ENCODE measurements around the gene RPS24.

RPS24 gene

DNA sequence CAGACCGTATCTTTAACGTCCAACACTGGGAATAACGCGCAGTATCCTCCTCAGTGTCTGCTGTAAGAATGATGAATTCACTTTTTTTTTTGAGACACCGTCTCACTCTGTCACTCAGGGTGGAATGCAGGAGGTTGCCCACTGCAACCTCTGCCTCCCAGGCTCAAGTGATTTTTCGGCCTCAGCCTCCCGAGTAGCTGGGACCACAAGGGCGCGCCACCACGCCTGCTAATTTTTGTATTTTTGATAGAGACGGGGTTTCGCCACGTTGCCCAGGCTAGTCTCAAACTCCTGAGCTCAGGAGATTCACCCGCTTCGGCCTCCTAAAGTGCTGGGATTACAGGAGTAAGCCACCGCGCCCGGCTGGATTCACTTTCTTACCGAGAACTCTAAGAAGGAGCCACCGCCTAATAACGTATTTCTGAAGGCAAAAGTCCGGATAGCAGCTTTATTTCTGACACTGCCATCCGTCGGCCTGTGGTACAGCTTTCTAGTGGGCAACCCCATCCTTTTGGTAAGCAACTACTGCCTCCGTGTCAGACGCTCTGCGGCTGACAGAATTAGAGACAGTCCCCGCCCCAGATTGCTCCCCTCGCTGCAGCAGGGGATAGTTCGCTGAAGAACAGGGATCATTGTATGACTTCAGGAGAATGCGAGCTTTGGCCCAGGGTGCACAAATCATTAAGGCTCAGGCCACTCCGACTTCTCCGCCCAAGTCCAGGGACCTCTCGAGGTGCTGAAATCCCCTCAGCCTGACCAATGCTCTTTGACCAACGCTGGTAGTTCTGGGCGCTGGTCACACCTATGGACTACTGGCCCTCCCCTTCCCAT is 5.0 kb upstream of the RPS24 start:
- DNase-seq: no peak

DNA sequence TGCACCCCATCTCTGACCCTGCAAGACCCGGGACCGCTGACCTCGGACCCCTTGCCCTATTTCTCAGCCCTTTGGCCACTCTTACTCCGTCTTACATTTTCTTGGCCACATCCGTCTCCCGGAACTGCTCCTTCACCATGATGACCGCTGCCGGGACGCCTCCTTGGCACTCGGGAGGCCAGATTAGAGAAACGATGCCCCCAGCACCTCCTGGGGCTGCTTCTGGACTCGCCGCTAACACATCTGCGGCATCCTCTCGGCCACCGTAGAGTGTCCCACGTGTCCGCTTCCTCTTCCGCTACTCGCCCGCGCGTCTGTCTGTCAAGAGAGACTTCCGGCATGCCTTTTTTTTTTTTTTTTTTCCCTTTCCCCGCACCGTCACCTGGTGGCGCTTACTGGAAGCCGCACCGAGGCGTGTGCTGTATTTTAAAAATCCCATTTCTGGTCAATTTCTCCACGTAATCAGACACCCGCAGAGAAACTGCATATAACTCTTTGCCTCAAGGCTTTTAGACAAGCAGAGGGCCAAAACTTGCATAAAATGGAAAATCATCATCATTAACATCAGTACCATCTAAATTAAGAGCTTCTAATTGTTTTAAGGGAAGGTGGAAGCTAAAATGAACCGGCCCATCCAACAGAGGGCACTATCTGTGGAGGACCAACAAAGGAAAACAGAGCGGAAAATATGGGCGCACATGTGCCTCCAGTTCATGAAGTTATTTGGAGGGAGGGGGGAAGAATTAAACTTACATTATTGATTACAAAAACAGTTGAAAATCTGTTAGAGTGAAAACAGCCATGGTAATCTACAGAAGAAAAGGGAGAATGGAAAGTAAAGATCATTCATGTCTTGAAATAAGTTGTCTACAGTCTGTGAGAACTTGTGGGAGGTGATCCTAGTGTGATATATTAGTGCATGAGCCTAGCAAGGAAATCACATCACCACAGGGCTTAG is 4.1 kb upstream of the RPS24 start, which contains the start of gene POLR3A:
TSS of gene POLR3A (minus strand) at position 247 of the 958 bp plus-strand sequence. CDS start at position 139, 108 bp downstream.
- DNase-seq: peak; percentile 59

DNA sequence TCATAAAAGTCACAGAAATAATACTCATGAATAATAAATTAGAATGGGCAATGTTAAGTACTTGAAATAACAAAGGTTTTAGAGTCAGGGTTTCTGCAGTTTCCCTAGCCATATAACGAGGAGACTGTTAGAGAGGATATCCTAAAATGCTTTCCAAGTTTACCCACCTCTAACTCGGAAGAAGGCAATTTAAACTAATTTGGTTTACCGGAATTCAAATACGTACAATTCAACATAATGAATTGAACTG is 351 bp upstream of the RPS24 start:
- no peak for DNase-seq

DNA sequence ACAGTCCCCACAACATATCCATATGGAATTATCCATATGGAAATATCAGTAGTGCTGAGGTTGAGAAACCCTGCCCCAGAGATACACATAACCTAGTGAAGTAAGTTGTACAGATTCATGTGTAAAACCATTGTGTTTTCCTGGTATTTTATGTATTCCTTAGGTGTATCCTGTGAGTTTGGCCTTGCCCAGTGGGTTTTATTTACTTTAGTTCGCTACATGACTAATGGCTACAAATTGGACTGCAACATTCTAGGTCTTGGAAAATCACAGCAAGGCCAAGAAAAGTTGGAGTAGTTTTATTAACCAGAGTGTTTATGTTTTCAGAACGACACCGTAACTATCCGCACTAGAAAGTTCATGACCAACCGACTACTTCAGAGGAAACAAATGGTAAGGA is 1.4 kb downstream of the RPS24 start:
- DNase-seq: no peak

DNA sequence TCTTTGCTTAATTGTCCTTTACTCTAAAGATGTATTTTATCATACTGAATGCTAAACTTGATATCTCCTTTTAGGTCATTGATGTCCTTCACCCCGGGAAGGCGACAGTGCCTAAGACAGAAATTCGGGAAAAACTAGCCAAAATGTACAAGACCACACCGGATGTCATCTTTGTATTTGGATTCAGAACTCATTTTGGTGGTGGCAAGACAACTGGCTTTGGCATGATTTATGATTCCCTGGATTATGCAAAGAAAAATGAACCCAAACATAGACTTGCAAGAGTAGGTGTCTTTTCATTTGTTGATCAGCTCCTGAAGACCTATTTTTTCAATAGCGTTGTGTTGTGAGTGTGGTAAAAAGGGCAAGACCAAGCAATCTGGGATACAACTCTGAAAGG is 1.8 kb downstream of the RPS24 start:
- no peak for DNase-seq

DNA sequence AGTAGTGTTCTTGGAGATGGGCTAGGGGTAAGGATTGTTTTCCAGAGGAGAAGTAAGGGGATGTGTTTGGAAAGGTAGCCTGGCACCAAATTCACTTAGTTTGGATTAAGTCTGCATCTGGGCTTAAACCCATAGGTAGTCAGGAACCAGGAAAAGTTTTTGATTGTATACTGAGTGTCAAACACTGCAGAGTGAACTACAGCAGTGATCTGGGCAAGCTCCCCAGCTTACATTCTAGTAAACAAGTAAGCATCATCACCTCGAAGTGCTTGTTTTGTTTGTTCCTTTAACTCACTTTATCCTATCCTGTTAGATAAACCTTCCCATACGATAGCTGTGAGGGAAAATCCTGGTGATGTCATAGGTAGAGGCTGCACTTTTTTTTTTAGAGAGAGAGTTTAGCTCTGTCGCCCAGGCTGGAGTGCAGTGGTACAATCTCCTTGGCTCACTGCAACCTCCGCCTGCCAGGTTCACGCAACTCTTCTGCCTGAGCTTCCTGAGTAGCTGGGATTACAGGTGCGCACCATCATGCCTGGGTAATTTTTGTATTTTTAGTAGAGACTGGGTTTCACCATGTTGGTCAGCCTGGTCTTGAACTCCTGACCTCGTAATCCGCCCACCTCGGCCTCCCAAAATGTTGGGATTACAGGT is 2.4 kb downstream of the RPS24 start:
- DNase-seq: no peak

DNA sequence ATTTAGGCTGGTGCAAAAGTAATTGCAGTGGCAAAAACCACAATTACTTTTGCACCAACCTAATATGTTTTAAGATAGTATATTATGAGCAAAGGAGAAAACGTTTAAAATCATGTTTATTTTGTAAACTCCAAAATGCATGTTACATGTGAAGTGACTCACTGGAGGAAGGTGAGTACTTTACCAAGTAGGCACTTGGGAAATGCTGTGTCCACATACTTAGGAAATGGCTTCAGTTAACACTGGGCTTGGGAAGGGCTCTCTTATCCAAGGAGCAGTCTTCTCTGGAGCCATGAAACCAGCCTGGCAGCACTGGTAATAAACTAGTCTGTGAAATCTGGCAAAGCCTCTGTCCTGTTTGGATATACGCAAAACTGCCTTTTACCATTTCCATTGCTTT is 4.4 kb downstream of the RPS24 start:
- no peak for DNase-seq

DNA sequence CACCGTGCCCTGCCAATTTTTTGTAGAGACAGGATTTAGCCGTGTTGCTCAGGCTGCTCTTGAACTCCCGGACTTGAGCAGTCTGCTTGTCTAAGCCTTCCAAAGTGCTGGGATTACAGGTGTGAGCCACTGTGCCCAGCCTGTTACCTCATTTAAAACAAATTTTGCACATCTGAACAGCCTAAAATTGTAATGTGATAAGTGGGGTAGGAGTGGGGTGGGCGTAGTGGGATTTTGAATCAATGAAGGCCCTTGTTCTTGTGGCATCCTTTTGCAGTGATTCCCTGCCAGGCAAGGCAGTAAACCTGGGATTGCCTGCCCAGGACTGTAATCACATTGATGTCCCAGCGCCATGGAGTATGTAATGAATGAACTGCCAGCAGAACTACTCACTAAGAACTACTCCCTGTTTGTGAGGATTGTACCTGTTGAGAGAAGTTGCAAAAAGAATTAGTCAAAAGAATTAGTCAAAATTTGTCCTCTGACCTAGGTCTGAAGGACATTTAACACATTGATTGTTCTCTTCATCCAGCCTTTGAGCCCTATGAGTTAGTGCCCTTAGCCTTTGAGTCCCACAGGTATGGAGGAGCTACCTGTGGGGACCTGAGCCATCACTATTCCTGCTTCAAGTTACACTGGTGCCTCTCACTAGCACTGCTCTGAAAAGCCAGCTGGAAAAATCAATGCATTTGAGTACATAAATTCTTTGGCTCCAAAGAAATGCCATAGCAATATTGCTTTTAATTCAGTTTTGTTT is 5.3 kb downstream of the RPS24 start:
- no peak for DNase-seq

DNA sequence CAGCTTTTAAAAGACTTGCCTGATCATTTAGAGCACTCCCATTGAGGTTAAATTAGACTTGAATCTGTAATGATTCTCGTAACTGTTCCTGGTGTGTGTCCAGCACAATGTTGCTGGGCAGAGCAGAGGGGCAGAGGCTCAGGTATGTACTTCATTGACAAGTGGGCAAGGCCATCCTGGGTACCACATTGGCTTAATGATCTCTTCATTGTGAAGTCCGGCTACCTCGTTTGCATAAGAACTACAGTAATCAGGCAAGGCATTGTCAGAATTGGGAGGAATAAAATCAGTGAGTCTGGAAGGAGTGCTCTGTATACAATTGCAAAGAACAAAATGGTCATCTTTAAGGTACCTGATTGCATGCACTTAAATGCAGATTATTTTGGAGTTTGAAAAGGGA is 6.1 kb downstream of the RPS24 start:
- no peak for DNase-seq

DNA sequence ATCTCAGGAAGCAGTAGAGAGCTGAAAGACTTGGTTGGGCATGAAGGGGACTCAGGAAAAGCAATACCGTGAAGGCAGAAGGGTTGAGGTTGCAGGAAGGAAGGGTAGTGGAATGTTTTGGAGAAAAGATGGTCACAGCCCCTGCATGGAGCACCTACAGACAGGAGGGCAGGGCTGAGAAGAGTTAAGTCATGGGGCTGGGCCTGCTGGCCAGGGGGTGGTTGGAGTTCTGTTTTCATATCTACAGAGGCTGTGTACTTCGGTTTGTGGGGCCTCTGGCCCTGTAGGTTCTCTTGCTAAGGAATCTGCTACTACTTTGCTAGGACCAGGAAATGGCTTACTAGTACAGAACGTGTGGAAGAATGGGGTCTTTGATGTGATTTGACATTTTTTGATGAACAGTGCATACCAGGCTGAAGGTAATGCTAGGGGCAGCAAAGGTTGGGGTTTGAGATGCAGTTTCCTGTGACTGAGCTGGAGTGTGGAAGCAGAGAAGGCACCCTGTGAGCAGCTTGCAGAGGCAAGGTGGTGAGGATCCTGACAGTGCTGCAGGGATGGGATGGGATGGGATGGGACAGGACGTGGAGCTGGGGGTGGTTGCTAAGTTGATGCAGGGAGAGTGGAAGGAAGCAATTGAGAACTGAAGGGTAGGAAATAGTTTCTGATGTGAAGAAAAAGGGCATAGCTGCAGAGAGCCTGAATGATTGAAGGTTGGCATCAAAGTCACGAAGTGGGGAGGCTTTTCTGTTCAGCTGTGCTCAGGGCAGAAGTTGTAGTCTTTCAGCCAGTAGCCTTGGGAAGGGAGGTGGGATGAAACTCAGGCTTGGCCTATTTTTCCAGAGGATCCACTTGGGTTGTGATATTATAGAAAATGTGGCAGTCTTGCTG is 7.8 kb downstream of the RPS24 start:
- DNase-seq: no peak

DNA sequence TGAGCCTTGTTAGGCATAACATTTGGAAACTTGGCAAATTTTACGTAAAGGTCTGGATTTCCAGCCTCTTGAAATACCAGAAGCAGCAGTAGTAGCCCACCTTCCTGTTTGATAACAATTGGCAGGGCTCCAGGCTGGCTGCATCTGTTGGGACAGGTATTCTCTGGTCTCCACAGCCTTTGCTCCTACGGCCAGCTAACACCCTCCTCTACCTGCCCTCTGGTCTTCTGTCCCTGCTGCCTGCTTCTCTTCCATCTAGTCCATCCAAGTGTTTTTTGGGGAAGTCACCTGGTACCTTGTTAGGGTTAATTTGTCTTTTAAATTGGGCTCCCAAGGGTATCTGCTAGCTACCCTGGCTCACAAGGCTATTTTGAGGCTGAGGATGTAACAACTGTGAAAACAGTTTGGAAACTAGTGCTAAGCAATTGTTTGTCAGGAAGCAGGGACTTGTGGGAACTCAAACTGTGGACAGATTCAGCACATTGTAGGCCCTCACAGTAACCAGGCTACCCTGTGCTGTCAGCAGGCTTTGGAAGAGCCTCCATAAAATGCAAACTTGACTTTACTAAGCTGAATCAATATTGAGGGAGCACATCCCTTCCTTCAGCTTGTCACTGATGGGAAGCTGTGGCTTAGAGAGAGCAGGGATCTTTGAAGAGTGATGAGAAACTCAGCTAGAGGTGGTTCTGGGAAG is 8.5 kb downstream of the RPS24 start:
- no peak for DNase-seq

DNA sequence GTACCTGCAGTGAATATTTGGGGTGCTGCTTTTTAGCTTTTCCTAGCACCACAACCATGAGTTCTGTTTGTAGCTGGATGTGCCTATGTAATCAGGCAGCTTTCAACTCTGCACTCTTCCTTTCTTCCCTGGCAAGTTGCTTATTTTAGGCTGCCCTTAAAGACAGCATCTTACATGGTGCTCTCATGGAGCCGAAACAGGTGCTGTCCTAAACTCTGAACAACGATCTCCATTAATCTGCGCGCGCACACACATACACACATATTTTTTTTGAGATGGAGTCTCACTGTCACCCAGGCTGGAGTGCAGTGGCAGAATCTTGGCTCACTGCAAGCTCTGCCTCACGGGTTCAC is 9.1 kb downstream of the RPS24 start:
- DNase-seq: no peak

DNA sequence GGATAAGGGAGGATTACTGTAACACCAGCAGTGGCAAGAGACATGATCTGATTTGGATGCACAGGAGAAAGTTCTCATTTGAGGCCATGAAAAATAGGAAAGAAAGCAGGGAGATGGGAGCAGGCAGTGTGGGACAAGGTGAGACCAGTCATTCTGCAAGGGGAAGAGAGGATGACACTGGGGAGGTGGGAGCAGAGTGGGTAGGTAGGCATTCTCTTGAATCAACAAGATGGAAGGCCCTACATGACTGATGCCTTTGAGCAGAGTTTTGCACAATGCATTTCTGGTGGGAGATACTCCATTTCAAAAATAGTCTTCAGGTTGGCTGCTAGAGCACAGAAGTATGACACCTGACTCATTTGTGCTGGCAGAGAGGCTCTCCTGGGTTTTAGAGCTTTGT is 10.5 kb downstream of the RPS24 start:
- DNase-seq: no peak

DNA sequence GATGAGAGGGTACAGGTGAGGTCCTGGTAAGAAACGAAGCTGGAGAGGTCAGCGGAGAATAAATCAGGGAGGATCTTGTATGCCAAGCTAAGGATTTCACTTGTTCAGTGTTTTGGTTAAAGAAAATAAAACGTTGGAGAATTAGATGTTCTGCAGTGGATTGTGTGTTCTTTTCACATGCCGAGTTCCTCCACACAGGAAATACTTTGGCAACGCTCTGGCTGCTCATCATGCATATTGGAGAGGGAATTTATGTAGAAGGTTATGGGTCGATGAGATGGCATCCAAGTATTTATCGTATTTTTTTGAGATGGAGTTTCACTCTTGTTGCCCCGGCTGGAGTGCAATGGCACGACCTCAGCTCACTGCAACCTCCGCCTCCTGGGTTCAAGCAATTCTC is 11.0 kb downstream of the RPS24 start:
- no peak for DNase-seq

DNA sequence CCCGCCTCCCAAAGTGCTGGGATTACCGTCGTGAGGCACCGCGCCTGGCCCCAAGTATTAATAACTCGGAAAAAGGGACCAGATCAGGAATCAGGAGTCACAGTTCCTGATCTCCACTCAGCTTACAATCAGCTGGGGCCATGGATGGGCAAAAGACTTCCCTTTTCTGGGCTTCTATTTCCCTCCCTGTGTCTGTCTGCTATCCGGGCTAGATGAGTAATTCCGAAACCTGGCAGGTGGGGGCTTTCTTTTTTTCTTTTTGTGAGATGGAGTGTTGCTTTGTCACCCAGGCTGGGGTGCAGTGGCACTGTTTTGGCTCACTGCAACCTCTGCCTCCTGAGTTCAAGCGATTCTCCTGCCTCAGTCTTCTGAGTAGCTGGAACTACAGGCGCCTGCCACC is 11.6 kb downstream of the RPS24 start:
- no peak for DNase-seq

DNA sequence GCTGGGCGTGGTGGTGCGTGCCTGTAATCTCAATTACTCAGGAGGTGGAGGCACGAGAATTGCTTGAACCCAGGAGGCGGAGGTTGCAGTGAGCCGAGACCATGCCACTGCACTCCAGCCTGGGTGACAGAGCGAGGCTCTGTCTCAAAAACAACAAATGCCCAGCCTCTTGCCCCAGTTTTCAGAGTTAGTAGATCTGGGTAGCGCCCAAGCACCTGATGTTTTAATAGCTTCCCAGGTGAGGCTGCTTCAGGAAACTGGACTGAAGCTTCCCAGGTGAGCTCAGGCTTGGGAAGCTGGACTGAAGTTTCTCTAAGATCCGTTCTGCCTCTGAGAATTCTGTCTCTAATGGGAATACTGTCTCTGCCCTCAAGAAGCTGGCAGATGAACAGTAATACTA is 12.2 kb downstream of the RPS24 start:
- no peak for DNase-seq

DNA sequence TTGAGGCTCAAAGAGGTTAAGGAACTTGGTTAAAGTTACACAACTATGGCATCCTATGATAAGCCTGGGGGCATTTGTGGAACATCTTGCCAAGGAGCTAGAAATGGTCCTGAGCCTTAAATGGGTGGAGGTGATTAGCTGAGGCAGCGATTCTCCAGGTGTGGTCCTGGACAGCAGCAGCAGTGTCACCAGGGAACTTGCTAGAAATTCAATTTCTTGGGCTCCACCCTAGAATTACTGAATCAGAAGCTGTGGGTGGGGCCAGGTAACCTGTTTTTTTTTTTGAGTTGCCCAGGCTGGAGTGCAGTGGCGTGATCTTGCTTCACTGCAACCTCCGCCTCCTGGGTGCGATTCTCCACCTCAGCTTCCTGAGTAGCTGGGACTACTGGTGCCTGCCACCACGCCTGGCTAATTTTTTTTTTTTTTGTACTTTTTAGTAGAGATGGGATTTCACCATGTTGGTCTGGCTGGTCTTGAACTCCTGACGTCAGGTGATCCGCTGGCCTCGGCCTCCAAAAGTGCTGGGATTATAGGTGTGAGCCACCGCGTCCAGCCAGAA is 13.1 kb downstream of the RPS24 start:
- DNase-seq: no peak

DNA sequence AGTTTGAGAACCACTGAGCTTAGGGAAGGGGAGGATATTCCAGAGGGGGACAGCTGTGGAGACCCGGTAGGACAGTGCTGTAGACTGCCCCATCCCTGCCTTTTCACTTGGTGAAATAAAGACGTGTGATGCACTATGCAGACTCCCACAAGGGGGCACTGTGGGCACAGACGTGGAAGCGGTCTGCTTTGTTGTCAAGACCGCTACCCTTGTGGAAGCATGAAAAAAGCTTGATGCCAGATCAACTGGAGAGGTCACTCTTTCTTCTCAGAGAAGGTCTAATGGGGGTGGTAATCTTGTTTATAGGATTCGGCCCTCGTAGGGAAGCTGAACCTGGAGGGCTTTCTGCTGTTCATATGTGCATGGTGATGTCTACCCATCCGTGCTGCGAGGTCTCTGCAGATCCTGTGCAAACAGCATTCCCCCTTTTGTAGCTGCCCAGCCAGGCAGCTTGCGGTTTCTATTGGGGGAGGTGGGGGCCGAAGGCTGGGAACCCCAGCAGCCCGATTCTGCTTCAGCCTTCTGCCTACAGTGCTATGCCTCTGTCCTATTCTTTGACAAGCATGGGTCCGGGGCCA is 13.7 kb downstream of the RPS24 start:
- no peak for DNase-seq

DNA sequence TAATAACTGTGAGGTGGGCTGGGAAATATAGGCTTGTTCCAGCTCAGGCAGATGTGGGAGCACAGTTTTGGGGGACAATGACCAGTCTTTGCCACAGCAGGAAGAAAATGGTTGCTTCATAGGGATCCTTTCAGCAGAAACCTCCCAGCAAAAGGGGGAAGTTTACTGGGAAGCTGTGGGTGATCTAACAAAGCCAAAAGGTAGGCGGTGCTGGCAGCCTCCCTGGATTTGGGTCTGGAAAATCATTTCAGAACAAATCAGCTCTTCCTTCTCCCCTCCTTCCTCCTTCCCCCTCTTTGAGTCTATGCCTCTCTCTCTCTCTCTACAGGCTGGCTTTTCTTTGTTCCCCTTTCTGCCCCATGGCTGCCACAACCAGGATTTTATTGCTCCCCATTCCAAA is 16.2 kb downstream of the RPS24 start:
- DNase-seq: no peak

DNA sequence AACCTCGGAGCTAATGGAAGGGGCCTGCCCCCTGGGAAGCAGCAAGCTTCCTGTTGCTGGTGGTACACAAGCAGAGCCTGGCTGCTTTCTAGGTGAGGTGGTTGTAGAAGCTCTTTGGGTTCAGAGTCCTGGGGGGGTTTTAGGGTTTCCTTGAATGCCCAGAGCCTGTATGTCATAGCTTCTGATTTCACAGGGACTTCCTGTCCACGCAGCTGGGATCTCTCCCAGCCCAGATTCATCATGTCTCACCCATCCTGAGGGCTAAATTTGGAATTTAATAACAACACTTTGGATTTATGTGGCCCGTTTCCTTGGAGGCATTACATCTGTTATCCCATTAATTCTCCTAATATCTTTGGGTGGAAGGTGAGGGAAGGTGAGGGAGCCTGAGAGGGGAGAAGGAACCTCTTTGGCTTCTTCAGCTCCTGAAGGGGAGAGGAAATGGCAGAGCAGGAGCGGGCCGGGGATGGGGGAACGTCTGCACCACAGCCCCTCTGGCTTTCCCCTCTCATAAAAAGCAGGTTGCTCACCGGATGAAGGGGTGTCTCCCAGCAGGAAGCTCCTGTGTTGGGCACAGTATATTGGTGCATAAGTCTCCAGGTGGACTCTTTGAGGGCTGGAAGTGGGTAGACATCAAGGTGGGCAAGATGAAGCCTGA is 19.7 kb downstream of the RPS24 start:
- DNase-seq: no peak
